HG03558 (cell line): ENCODE measurements around the gene GSTA1.
"Not testable (repeated sequence)": the region's sequence is repeated elsewhere in the genome, so short reads cannot be mapped to it uniquely, and the experiment has no call there.

Experiments
- ATAC-seq: cut with Tn5 transposase; IDR thresholded peaks from one replicate; pipeline ENCODE4 v1.9.1; 2021; ENCODE audit warnings: moderate number of reproducible peaks; ENCODE audit not compliant: unreplicated experiment; ENCODE audit errors: extremely low read depth

Gene GSTA1

GRCh38 chr6:52803668-52804255 lies at the start of gene GSTA1:
TSS of gene GSTA1 (minus strand) at chr6:52803816. CDS start at chr6:52799267, 4,549 bp downstream.
- not testable (repeated sequence) for ATAC-seq

GRCh38 chr6:52849137-52849536 lies 45.5 kb upstream of the GSTA1 start:
- ATAC-seq, result no peak

GRCh38 chr6:52846002-52846401 lies 42.4 kb upstream of the GSTA1 start:
- ATAC-seq, result no peak

DNA sequence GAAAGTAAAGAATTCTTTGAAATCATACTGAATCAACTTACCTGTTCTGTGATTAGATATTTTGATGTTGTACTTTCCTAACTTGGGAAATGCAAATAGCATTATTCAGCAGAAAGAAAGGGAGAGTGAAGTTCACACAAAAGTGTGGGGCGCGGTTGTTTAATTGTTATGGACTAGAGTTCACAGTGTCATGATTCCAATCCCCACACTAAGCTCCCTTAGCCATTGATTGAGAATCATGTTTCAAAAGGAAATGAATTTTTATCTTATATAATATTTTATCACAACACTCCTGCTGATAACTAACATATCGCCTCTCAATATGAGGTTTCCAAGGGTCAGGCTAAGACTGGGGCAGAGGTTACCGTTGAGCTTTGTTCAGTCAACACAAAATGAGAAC lies 40.0 kb upstream of the GSTA1 start:
- ATAC-seq, result no peak

DNA sequence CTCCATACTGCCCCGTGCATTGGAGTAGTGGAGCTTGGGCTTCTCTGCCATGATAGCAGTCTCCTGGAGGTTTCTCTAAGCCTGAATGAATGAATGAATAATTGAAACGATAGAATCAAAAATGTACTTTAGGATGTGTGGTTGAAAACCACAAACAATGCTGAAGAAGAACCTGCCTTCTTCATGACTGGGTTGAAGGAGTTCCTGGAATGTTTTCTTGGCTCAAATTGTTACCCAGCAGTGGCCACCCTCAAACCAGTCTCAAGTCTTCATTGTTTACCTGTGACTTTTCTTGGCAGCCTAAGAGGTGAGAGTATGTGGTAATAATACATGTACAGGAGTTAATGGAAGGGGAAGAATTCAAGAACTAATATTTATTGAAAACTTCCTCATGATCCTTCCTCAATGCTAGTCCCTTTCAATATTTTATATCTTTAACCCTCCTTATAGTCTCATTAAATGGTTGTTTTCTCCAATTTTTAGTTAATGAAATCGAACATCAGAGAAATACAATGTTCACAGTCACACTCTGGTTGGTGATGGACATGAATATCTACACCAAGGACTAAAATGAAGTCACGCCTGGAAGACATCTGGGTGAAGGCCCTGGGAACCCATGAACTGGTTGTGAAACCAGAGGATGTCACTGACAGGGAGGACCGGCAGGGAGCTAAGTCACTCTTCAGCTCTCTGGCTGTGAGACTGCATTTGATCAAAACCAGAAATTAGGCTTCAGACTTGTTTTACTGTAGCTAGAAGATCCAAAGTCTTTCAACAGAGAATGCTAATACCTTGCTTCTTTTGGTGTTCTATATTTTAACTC lies 37.4 kb upstream of the GSTA1 start, which contains the start of gene GSTA5:
Gene GSTA5, minus strand, starts transcription at position 51 of the 823 bp plus-strand sequence.
- ATAC-seq, result no peak

GRCh38 chr6:52839124-52840055 lies 35.8 kb upstream of the GSTA1 start:
- ATAC-seq, result no peak

- ATAC-seq, result no peak
These were observed 30.9 kb upstream of the GSTA1 start for GRCh38 chr6:52834481-52834880.

DNA sequence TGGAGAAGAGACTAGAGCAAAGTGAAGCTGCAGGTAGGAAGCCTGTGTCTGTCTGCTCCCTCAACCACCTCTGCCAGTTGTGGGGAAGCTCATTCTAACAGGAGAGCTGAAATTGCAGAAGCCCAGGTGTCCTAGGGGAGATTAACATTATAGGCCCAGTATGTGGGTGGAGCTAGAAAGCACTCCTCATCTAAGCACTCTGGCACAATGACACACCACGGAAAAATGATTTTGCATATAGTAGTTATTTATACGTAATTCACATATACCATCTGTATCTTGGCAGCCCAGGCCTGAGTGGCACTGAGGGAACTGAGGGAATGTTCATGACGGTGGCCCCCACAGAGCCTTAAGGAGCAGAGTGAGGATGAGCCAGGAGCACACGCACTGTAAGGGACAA lies 27.3 kb upstream of the GSTA1 start:
- ATAC-seq, result not testable (repeated sequence)

DNA sequence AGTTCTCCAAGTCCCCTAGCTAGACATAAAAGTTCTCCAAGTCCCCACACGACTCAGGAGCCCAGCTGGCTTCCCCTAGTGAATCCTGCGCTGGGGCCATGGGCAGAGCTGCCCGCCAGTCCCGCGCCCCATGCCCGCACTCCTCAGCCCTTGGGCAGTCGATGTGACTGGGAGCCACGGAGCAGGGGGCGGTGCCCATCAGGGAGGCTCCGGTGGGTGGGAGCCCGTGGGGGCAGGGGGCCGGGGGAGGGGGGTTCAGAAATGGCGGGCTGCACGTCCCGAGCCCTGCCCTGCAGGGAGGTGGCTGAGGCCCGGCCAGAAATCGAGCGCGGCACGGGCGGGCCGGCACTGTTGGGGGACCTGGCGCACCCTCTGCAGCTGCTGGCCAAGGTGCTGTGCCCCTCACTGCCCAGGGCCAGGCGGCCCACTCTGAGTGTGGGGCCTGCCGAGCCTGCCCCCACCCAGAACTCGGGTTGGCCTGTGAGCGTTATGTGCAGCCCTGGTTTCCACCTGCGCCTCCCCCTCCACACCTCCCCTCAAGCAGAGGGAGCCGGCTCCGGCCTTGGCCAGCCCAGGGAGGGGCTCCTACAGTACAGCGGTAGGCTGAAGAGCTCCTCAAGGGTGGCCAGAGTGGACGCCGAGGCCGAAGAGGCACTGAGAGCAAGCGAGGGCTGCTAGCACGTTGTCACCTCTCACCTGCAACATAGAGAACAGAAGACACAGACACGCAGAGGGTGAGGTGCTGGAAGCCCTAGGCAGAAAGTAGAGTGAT lies 25.6 kb upstream of the GSTA1 start:
- no peak for ATAC-seq

GRCh38 chr6:52828621-52829020 lies 25.0 kb upstream of the GSTA1 start:
- ATAC-seq, result not testable (repeated sequence)

DNA sequence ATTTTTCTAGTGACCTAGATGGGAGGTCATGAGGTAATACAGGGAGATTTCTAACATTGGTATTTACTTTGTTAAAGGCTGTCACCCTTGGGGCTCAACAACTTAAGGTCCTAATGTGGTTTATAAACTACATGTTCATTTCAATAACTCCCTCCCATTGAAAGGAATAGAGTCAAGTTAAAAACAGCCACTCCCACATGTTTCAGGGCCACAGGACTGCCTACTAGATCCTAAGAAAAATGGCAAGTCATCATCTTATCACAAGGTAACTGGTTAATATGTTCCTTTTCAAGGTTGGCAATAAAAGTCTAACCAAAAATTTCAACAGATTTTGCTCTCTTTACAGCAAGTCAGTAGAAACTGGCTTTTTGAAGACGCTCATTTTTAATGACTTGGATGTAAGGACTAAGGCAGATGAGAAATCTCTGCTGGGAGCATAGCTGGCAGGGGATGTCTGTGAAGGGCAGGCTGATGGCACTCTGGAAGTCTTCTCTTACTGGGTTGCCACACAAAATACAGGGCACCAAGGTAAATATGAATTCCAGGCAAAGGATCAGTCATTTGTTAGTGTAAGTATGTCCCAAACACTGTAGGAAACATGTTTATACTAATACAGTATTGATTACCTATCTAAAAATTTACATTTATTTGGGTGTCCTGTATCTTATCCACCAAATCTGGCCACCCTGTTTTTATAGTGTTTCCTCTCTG lies 23.6 kb upstream of the GSTA1 start:
- not testable (repeated sequence) for ATAC-seq

DNA sequence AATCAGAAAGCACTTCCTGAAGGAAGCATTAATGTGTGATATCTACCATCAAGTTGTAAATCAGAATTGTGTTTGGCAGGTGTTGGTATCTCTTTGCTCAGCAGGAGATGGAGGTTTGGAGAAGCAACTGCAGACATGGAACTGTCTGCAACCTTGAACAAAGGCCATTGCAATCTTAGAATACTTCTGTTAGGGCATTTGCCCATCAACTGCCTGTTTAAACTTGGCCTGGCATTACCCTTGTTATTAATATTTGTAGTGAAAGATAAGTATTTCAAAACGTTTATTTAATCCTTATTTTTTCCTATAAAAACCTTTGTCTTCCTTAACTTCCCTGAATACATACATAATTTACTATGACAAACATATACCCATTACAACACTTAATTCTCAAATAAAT lies 22.9 kb upstream of the GSTA1 start:
- ATAC-seq, result no peak

- ATAC-seq, result not testable (repeated sequence)
These were observed 22.4 kb upstream of the GSTA1 start for GRCh38 chr6:52825900-52826459.

DNA sequence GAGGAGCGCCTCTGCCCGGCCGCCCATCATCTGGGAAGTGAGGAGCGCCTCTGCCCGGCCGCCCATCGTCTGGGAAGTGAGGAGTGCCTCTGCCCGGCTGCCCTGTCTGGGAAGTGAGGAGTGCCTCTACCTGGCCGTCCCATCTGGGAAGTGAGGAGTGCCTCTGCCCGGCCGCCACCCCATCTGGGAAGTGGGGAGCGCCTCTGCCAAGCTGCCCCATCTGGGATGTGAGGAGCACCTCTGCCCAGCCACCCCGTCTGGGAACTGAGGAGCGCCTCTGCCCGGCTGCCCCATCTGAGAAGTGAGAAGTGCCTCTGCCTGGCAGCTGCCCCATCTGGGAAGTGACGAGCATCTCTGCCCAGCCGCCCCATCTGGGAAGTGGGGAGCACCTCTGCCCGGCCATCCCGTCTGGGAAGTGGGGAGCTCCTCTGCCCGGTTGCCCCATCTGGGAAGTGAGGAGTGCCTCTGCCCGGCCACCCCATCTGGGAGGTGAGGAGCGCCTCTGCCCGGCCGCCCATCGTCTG lies 21.7 kb upstream of the GSTA1 start:
- not testable (repeated sequence) for ATAC-seq

GRCh38 chr6:52821842-52822241 lies 18.2 kb upstream of the GSTA1 start:
- no peak for ATAC-seq

DNA sequence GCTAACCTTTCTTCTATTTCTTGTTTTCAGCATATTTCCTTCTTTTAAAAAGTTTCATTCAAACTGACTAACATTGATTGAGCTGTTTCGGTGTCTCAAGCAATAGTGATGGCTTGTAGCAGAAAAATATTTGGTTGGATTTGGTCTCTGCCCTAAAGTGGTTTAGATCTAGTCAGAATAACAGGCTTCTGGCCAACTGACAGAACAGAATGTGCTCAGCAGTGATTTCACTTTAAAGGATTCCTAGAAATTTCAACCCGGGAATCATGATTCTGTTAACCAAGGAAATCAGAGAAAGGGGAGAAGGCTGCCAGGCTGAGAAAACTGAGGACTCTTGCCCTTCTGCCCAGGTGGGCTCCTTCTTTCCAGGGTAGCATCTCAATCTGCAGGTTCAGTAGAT lies 16.6 kb upstream of the GSTA1 start:
- no peak for ATAC-seq

GRCh38 chr6:52815167-52816092 lies 11.8 kb upstream of the GSTA1 start:
- no peak for ATAC-seq

GRCh38 chr6:52814545-52814944 lies 10.9 kb upstream of the GSTA1 start:
- not testable (repeated sequence) for ATAC-seq
